Epithelial cell of proximal tubule (primary cell): ENCODE measurements around the gene CHD9NB. TPM values are rescaled to one million over a fixed set of nuclear protein-coding genes. Genes with fewer than 3 reads are reported as not detected.

Experiments used
- DNase-seq: peaks from one replicate; pipeline ENCODE4 v3.0.0-alpha.2; 2011; ENCODE audit warnings: low read depth
- H3K4me3 ChIP-seq: 2 replicates; pipeline ENCODE4 v1.5.1; 2011; ENCODE audit warnings: low read depth, mild to moderate bottlenecking, low read length
- CTCF ChIP-seq: conservative IDR thresholded peaks from 2 replicates; pipeline ENCODE4 v1.5.1; 2012; ENCODE audit warnings: low read depth, mild to moderate bottlenecking, low read length
- total RNA-seq: library from RNA; depleted of rRNA; stranded (reverse); fragments of >200 nt; gene quantifications from 2 replicates; pipeline ENCODE4 v1.2.3, GENCODE V29; 2015

CHD9NB gene
- total RNA-seq, 1 donor from 2014 or later = 1.5 TPM

GRCh38 chr16:53083119-53083518 lies 30.4 kb upstream of the CHD9NB start:
- TF ChIP-seq CTCF = no peak
- DNase-seq = no peak

GRCh38 chr16:53082509-53082908 lies 29.8 kb upstream of the CHD9NB start:
- H3K4me3 ChIP-seq = no peak overlapping the region
- no peak for TF ChIP-seq CTCF
- DNase-seq = no peak

More at GRCh38 chr16:53083119-53083518, 30.4 kb upstream of the CHD9NB start:
- H3K4me3 ChIP-seq = no peak overlapping the region

- TF ChIP-seq CTCF = no peak
Observed at GRCh38 chr16:53081686-53082407, 29.1 kb upstream of the CHD9NB start.

GRCh38 chr16:53081032-53081424 lies 28.3 kb upstream of the CHD9NB start:
- TF ChIP-seq CTCF = no peak
- DNase-seq = no peak
- no peak overlapping the region for H3K4me3 ChIP-seq

More at GRCh38 chr16:53081686-53082407, 29.1 kb upstream of the CHD9NB start:
- no peak overlapping the region for H3K4me3 ChIP-seq
- DNase-seq = no peak

- no peak for DNase-seq
- H3K4me3 ChIP-seq = no peak overlapping the region
Observed at GRCh38 chr16:53080345-53081031, 27.8 kb upstream of the CHD9NB start.

GRCh38 chr16:53078765-53079485 lies 26.2 kb upstream of the CHD9NB start:
- no peak for DNase-seq
- TF ChIP-seq CTCF = no peak
- no peak overlapping the region for H3K4me3 ChIP-seq

More at GRCh38 chr16:53080345-53081031, 27.8 kb upstream of the CHD9NB start:
- TF ChIP-seq CTCF = no peak
